A549 (cell line): ENCODE data around the gene CLCN4.

ENCODE experiments used
- CEBPB ChIP-seq, 2 experiments: fragments of >200 bp in 1 of 2; sonication (Bioruptor Twin) in 1 of 2; formaldehyde crosslinking in 1 of 2; IDR thresholded peaks; 2 replicates each; pipeline ENCODE4 v1.6.1; 2012 to 2016
- CHD2 ChIP-seq: fragments of 150-350 bp; IDR thresholded peaks from 2 replicates; pipeline ENCODE4 v1.6.1; 2014; ENCODE audit warnings: low read length; ENCODE audit not compliant: partially characterized antibody
- CTCF ChIP-seq: fragments of >200 bp; sonication (Bioruptor Twin); formaldehyde crosslinking; IDR thresholded peaks from 3 replicates; pipeline ENCODE4 v1.5.1; 2016
- MAX ChIP-seq: IDR thresholded peaks from 2 replicates; pipeline ENCODE4 v1.6.1; 2012
- MAZ ChIP-seq: fragments of 150-350 bp; IDR thresholded peaks from 2 replicates; pipeline ENCODE4 v1.6.1; 2014; ENCODE audit warnings: antibody characterized with exemption, low read depth, low read length, borderline replicate concordance
- NFE2L2 ChIP-seq: fragments of 150-350 bp; conservative IDR thresholded peaks from 2 replicates; pipeline ENCODE4 v1.6.1; 2014; ENCODE audit warnings: low read length
- POLR2A ChIP-seq: IDR thresholded peaks from 2 replicates; pipeline ENCODE4 v1.6.1; 2012; ENCODE audit warnings: mild to moderate bottlenecking, low read length
- RAD21 ChIP-seq, 2 experiments: fragments of >200 bp in 1 of 2; sonication (Bioruptor Twin) in 1 of 2; formaldehyde crosslinking in 1 of 2; IDR thresholded peaks in 1 of 2; conservative IDR thresholded peaks in 1 of 2; 2 replicates in 1 of 2; 3 replicates in 1 of 2; pipeline ENCODE4 v1.6.1; 2012 to 2018; ENCODE audit warnings: inconsistent platforms in 1 of 2
- RCOR1 ChIP-seq: fragments of 150-350 bp; IDR thresholded peaks from 2 replicates; pipeline ENCODE4 v1.6.1; 2014; ENCODE audit warnings: antibody characterized with exemption, low read length, low read depth
- RNF2 ChIP-seq: fragments of 200-600 bp; sonication (generic); IDR thresholded peaks from 2 replicates; pipeline ENCODE4 v1.6.1; 2016; ENCODE audit warnings: low read depth, mild to moderate bottlenecking, antibody characterized with exemption, moderate library complexity, borderline replicate concordance
- SREBF2 ChIP-seq: fragments of 450-650 bp; IDR thresholded peaks from 2 replicates; pipeline ENCODE4 v1.6.1; 2014; ENCODE audit warnings: mild to moderate bottlenecking, moderate library complexity
- USF2 ChIP-seq: fragments of 450-650 bp; IDR thresholded peaks from 2 replicates; pipeline ENCODE4 v1.6.1; 2014; ENCODE audit warnings: antibody characterized with exemption

GRCh38 chrX:10184411-10184810 is 27.6 kb downstream of the CLCN4 start:
- TF ChIP-seq CTCF (no peak), USF2 (no peak), RNF2 (no peak), RAD21 (conservative IDR thresholded peaks at IDR 0.05 in 1 of 2, IDR thresholded peaks at IDR 0.05 in 1 of 2) (no peak), CEBPB (IDR thresholded peaks at IDR 0.05) (no peak), NFE2L2 (no peak), RCOR1 (no peak), SREBF2 (no peak), POLR2A (no peak), CHD2 (no peak), MAX (no peak), MAZ (no peak)
